IMR-90 (cell line): Measurements from ENCODE around the gene CYP24A1.

ENCODE experiments used
- CTCF ChIP-seq: conservative IDR thresholded peaks from 2 replicates; pipeline ENCODE4 v1.5.1; 2012; ENCODE audit warnings: mild to moderate bottlenecking, low read depth, low read length, improper control_type of control experiment
- POLR2A ChIP-seq: IDR thresholded peaks from 2 replicates; pipeline ENCODE4 v1.6.1; 2012; ENCODE audit warnings: mild to moderate bottlenecking, low read depth, low read length
- SMC3 ChIP-seq: fragments of 150-350 bp; IDR thresholded peaks from 2 replicates; pipeline ENCODE4 v1.6.1; 2016; ENCODE audit warnings: low read depth, mild to moderate bottlenecking, antibody characterized with exemption, low read length, moderate library complexity

DNA sequence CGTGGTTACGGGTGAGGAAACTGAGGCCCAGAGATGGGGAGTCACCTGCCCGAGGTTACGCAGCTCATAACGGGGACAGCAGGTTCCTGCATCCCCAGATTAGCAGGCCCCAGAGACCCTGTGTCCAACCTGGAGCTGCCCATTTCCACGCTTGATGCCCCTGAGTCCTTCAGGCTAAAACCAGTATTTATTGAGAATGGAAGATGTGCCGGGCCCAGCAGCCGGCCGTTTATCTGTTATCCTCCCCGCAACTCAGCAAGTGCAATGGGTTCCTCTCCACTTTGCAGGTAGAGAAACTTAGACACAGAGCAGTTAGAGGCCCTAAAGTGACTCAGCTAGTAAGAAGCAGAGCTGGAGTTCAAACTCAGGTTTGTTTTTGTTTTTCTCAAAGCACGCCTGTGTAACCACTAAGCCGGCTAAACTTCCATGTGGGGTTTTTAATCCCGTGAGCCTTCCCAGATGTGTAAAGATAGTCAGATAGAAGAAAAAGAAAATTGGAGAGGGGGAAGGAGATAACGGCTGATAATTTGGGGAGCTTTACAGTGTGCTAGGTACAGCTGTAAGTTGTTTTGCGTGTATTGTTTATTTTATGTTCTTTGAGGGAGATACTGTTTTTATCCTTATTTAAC, 34.9 kb upstream of the CYP24A1 start:
- TF ChIP-seq POLR2A: no peak
- TF ChIP-seq CTCF: no peak
- TF ChIP-seq SMC3: no peak
